Measurements from ENCODE around the gene FAM117B.
"Not testable (repeated sequence)": the region's sequence is repeated elsewhere in the genome, so short reads cannot be mapped to it uniquely, and the experiment has no call there.

FAM117B gene

DNA sequence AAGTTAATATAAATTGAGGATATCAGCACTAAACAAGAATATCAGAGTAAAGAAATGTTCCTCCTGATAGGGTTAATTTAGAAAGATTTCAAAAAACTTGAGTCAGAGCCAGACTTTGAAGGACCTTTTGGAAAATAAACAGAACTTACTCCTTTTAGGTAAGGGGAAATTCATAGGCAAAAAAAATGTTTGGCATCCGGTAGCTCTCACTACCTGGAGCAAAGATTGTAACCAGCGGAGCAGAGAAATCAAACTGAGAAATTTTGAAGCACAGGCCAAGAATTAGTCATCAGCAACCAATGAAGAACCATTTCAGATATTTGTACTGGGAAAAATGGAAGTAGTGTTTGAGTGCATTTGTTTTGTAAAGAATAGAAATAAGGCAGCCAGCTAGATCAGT, 123.8 kb downstream of the FAM117B start:
- DNase-seq (ENCODE audit: low read depth, low spot score), result no peak

- DNase-seq (ENCODE audit: low read depth, low spot score), result no peak
Observed at GRCh38 chr2:202760848-202761247, 126.1 kb downstream of the FAM117B start.

DNA sequence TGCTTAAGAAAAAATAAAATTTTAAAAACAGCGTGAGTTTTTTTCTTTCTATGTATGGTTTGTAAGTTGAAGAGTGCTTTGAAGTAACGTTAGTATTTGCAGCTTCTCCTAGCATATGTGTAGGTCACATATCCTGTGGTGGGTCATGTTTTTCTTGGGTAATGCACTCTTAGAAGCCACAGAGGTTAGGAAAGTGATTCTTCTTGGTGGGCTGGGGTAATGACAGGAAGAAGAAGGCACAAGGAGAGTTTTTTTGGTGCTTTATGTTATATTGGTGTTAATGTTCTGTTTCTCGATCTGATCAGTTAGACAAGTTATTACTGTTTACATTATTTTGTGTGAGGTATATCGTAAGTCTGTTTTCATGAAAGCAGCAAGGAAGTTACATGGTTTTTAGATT, 127.8 kb downstream of the FAM117B start:
- no peak for DNase-seq (ENCODE audit: low read depth, low spot score)

DNA sequence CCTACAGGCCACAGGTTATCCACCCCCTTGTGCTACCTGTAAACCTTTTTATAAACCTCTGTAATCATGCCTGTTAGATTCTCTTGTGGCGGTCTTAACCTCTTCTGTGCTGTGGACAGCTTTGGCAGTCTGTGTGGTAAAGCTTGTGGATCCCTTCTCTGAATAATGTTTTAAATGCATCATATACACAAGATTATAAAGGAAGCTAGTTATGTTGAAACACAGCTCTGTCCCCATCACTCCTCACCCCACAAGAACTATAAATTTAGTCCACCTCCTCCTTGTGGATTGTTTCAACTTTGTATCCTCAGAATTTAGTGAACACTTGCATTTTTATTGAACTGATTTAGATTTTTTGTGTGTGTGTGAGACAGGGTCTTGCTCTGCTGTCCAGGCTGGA, 129.1 kb downstream of the FAM117B start:
- DNase-seq (ENCODE audit: low read depth, low spot score), result no peak

- DNase-seq (ENCODE audit: low read depth, low spot score), result no peak
Observed at GRCh38 chr2:202764991-202765390, 130.2 kb downstream of the FAM117B start.

- DNase-seq (ENCODE audit: low read depth, low spot score), result no peak
Observed at GRCh38 chr2:202765436-202765835, 130.7 kb downstream of the FAM117B start.

GRCh38 chr2:202768273-202768672, 133.5 kb downstream of the FAM117B start:
- DNase-seq (ENCODE audit: low read depth, low spot score), result no peak

DNA sequence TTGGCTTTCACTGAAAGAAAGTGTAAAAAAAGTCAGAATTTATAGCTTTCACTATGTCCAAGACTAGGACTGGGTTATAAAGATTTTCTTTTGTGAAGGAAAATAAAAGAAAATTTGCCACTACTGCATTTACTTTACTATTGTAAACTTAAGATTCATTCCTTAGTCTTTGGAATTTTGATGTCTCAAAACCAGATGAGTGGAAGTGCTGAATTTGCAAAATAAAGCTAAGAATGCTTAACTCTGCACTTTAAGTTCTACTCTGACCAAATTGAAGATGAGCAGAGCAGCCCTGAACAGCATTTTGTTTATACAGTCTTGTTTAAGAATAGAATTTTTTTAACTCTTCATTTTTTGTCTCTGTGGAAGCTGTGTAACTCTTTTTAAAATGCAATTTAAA, 134.4 kb downstream of the FAM117B start:
- no peak for DNase-seq (ENCODE audit: low read depth, low spot score)

DNA sequence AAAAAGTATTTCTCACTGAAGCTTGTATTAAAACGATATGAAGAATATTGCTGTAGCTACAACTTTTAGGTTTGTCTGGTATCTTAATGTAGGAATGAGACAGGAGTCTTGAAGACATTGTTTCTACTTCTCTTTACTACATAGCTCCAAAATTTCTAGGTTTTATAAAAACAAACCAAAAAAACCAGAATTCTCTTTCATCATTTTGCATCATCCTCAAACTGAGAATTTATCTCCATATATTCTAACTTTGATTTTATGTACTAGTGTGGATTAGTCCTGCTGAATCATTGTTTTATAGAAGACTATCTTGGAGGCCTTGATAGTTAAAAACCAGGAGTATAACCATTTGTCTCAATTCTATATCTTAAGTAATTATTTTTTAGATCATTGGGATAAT, 136.6 kb downstream of the FAM117B start:
- no peak for DNase-seq (ENCODE audit: low read depth, low spot score)

DNA sequence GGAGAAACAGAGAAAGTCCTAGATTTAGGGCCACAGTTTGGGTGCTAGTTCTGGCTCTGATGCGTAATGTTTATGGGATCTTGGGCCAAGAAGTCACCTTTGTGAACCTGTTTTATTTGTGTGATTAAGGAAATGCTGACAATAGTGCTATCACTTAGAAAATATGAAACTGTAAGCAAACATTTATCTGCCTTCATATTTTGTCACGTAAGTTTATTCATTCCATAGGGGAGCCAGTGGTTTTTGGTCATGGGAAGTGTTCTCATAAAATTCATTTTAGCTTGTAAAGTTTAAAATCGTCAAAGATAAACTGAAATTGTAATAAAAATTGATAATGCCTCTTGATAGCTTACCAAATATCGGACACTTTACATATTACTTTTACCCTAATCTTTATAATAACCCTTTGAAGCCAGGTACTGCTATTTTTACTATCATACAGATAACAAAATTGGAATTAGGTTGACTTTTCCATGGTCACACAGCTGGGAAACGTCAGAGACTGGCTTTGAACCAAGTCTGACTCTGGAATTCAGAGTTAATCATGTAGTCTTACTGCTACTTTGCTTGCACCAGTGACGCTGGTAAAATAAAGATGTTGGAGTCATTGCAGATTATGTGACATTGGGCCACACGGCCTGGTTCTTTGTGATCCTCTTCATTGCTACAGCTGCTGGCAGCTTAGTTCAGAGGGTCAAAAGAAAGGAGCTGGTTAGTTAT, 137.1 kb downstream of the FAM117B start:
- DNase-seq (ENCODE audit: low read depth, low spot score), result no peak

GRCh38 chr2:202773301-202773973, 138.7 kb downstream of the FAM117B start:
- no peak for DNase-seq (ENCODE audit: low read depth, low spot score)

DNA sequence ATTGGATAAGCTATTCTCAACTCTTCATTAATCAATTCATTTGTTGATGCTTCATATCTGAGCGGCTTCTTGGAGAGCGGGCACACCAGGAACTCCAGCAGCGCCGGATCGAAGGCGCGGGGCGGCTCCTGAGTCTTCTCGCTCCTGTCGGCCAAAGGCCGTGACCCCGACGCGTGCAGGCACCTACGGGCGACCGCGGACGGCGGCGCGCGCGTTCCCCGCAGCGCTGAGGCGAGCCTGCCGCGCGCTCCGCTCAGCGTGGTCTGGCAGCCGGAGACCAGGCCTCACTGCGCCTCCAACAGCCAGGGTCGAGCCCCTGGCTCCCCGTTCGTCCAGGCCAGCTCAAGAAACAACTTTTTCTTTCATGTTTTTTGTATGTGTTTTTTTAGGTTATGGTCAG, 139.3 kb downstream of the FAM117B start:
- DNase-seq (ENCODE audit: low read depth, low spot score), result no peak

- DNase-seq (ENCODE audit: low read depth, low spot score), result no peak
Observed at GRCh38 chr2:202778217-202778616, 143.4 kb downstream of the FAM117B start.

GRCh38 chr2:202780514-202781021, 145.8 kb downstream of the FAM117B start:
- DNase-seq (ENCODE audit: low read depth, low spot score), result no peak

DNA sequence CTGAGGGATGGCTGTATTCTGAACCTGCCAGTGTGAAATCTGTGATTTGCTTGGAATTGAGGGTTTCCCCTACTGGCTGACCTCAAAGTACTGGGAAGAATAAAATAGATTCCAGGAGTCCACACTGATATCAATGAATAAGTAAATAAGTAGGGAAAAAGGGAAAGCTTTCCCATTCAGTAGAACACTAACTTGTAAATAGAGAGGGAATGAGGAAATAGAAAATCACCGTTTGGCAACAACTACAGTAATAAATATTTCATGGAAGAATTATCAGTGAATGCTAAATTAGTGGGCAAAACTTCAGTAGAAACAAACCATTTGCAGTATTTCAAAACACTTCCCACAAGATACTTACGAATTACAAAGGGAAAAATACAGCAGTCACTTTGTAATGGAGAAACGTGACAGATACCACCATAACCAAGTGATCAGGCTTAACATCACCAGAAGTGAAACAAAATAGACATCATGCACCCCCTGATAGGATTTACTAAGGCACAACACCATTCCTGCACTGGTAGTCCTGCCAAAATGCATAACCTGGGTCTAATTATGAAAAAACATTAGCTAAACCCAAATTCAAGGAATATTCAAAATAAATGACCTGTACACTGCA, 148.3 kb downstream of the FAM117B start:
- DNase-seq (ENCODE audit: low read depth, low spot score), result no peak

DNA sequence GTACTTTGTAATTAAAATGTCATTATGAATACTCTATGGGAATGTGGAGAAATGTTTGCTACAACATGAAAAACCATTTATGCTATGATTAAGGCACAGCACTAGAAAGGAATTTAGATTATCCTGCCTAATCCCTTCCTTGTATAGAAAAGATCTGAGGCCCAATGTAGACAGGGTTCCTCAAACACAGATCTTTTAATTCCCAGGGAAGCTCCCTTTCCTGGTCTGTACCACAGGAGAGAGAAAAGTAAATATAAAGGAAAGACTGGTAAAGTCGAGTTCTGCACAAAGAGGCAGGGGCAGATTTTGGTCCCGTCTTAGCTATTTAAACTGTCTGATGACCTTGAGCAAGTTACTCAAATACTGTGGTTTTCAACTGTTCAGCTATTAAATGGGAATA, 152.1 kb downstream of the FAM117B start:
- no peak for DNase-seq (ENCODE audit: low read depth, low spot score)

DNA sequence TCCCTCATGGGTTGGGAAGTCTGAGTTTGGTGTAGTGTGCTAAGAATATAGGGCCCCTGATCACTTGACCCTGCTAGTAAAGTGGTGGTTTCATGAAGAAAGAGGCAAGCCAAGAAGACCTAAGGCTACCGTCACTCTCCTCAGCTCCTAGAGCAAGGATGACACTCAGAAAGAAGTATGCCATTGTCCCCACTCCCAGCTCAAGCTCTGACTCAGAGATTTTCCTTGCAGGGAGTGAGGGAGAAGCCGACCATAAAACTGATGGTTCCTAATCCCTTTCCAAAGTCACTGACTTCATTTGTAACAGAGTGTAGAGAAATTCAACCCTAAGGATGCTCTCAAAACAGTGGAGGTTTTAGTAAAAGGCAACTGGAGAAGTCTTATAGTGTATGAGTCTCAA, 155.9 kb downstream of the FAM117B start:
- no peak for DNase-seq (ENCODE audit: low read depth, low spot score)

DNA sequence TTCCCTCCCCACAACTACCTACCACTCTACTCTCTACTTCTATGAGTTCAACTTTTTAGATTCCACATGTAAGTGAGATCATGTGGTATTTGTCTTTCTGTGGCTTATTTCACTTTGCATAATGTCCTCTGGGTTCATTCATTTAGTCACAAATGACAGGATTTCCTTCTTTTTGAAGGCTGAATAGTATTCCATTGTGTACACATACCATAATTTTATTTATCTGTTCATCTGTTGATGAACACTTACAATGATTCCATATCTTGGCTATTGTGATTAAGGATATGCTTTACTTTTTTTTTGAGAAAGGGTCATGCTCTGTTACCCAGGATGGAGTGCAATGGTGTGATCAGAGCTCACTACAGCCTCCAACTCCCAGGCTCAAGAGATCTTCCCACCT, 163.2 kb downstream of the FAM117B start:
- no peak for DNase-seq (ENCODE audit: low read depth, low spot score)

- peak; percentile 30 for DNase-seq (ENCODE audit: low read depth, low spot score)
Observed at GRCh38 chr2:202805911-202806310, 171.1 kb downstream of the FAM117B start.

DNA sequence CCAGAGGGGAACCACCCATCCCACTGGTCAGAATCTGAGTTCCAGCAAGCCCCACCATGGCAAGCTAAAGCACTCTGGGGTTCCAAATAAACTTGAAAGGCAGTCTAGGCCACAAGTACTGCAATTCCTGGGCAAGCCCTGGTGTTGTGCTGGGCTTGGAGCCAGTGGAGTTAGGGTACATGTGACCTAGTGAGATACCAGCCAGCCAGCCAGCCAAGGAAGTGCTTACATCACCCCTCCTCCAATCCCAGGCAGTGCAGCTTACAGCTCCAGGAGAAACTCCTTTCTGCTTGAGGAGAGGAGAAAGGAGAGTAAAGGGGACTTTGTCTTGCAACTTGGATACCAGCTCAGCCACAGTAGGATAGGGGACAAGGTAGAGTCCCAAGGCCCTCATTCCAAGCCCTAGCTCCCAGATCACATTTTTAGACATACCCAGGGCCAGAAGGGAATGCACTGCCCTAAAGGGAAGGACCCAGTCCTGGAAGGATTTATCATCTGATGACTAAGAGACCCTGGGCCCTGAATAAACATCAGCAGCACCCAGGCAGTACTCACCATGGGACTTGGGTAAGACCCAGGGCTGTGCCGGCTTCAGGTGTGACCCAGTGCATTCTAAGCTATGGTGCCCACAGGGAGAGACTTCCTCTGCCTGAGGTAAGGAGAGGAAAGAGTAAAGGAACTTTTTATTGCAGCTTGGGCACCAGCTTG, 172.8 kb downstream of the FAM117B start:
- DNase-seq (ENCODE audit: low read depth, low spot score), result not testable (repeated sequence)

DNA sequence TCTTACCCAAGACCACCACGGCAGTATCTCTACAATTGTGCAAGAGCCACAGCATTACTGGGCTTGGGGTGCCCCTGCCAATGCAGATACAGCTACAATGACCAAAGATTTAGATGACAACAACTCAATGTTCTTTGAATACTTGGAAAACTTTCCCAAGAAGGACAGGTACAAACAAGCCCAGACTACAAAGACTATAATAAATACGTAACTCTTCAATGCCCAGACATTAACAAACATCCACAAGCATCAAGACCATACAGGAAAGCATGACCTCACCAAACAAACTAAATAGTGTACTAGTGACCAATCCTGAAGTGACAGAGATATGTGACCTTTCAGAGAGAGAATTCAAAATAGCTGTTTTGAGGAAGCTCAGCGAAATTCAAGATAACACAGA, 174.0 kb downstream of the FAM117B start:
- DNase-seq (ENCODE audit: low read depth, low spot score), result no peak

DNA sequence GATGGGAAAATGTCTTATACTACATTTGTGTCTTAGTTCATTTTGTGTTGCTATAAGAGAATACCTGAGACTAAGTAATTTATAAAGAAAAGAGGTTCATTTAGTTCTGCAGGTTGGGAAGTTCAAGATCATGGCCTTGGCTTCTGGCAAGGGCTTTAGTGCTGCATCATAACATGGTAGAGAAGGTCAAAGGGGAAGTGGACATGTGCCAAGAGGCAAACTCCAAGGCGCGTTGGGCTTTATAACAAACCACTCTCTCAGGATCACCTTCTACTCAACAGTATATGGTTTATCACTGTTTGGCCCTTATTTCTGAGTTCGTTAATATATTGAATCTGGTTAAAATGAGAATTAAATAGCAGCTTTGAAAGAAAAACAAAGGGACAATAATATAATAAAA, 178.6 kb downstream of the FAM117B start:
- DNase-seq (ENCODE audit: low read depth, low spot score), result no peak
